ENCODE data around the gene RPL22. TPM values are rescaled to one million over a fixed set of nuclear protein-coding genes. Genes with fewer than 3 reads are reported as not detected.
A peak's percentile ranks its signal among the peaks of the same experiment; 100 is the strongest.

Gene RPL22
- total and polyA plus RNA-seq, 12 donors = 223 to 639 (median 277) TPM

GRCh38 chr1:6233376-6233775 is 34.0 kb upstream of the RPL22 start:
- Histone ChIP-seq H3K4me1 (peaks cover 8 to 45% (median 34%) of the 10 kb centered on the region in 9 donors), H3K27ac (peak overlapping the region in 7 of 10 donors; percentile 13 to 82 (median 64)), H3K4me3 (no peak overlapping the region), H3K9me3 (no peaks in the 10 kb centered on the region), H3K36me3 (peaks cover 0 to 62% (median 25%) of the 10 kb centered on the region in 9 donors), H3K27me3 (peaks cover 0 to 1% (median 0%) of the 10 kb centered on the region in 7 donors)
- DNase-seq (no peak), ATAC-seq (peak in 1 of 8 donors; percentile 12)
- intact Hi-C loops (cut with DNase I) = no loop called here
- TF ChIP-seq CTCF (IDR thresholded peaks at IDR 0.05) = no peak
- 30 to 42% methylated on average over 1 of the region's 1 CpG for WGBS, 2 donors

- H3K27ac ChIP-seq = peak overlapping the region in 3 of 10 donors; percentile 66 to 85 (median 78)
- intact Hi-C loops (cut with DNase I) = no loop called here
- TF ChIP-seq CTCF (IDR thresholded peaks at IDR 0.05) = no peak
Measured at GRCh38 chr1:6225651-6226050, 26.3 kb upstream of the RPL22 start.

GRCh38 chr1:6224718-6225117 is 25.3 kb upstream of the RPL22 start:
- intact Hi-C loops (cut with DNase I) = no loop called here
- peak in 3 of 8 donors; percentile 3 to 25 (median 9) for ATAC-seq
- peak overlapping the region in 8 of 10 donors; percentile 14 to 85 (median 45) for H3K27ac ChIP-seq
- no peaks in the 10 kb centered on the region for H3K9me3 ChIP-seq
- no peak overlapping the region for H3K4me3 ChIP-seq
- no peak for DNase-seq
- peaks cover 0 to 88% (median 47%) of the 10 kb centered on the region in 9 donors for H3K36me3 ChIP-seq
- H3K4me1 ChIP-seq = peaks cover 16 to 47% (median 36%) of the 10 kb centered on the region in 9 donors
- WGBS, 2 donors = 59 to 70% methylated on average over 15 of the region's 15 CpGs
- no peak for TF ChIP-seq CTCF (IDR thresholded peaks at IDR 0.05)
- no peaks in the 10 kb centered on the region for H3K27me3 ChIP-seq

More at GRCh38 chr1:6225651-6226050, 26.3 kb upstream of the RPL22 start:
- H3K4me1 ChIP-seq = peaks cover 16 to 47% (median 36%) of the 10 kb centered on the region in 9 donors
- no peak overlapping the region for H3K4me3 ChIP-seq
- DNase-seq = no peak
- peaks cover 0 to 89% (median 54%) of the 10 kb centered on the region in 9 donors for H3K36me3 ChIP-seq
- ATAC-seq = no peak
- H3K9me3 ChIP-seq = no peaks in the 10 kb centered on the region
- H3K27me3 ChIP-seq = no peaks in the 10 kb centered on the region
- WGBS, 2 donors = 72 to 80% methylated on average over 8 of the region's 8 CpGs

GRCh38 chr1:6223617-6224016 is 24.2 kb upstream of the RPL22 start:
- Histone ChIP-seq H3K36me3 (peaks cover 0 to 89% (median 41%) of the 10 kb centered on the region in 9 donors), H3K27ac (peak overlapping the region in 9 of 10 donors; percentile 30 to 85 (median 66)), H3K27me3 (no peaks in the 10 kb centered on the region), H3K4me3 (no peak overlapping the region), H3K4me1 (peaks cover 16 to 57% (median 36%) of the 10 kb centered on the region in 9 donors), H3K9me3 (no peaks in the 10 kb centered on the region)
- intact Hi-C loops (cut with DNase I) = loop anchor here in 1 of 10 donors (2.0 kb wide), 1 partner anchor 15 kb away; no protein-coding TSS in a partner anchor
- 61 to 81% methylated on average over 13 of the region's 13 CpGs for WGBS, 2 donors
- DNase-seq (peak; percentile 49 to 67), ATAC-seq (peak; percentile 23 to 84 (median 62))
- no peak for TF ChIP-seq CTCF (IDR thresholded peaks at IDR 0.05)
